Cardiac fibroblast (primary cell): Measurements from ENCODE around the gene OLIG1.

Source experiments
- DNase-seq, 2 donors: peaks; one replicate each; pipeline versions ENCODE4 v3.0.0 to v3.0.0-alpha.2; 2010; ENCODE audit warnings: low read depth in 2 of 2
- H3K4me3 ChIP-seq, 2 donors: replicated peaks in 1 of 2; 1 replicate in 1 of 2; 2 replicates in 1 of 2; pipeline ENCODE4 v1.5.1; 2011; ENCODE audit warnings: low read depth in 2 of 2, low read length in 2 of 2, mild to moderate bottlenecking in 2 of 2, moderate library complexity in 1 of 2
- TF ChIP-seq, protein P1 (sequence below): IDR thresholded peaks from one replicate; pipeline ENCODE4 v1.5.1; 2011; ENCODE audit warnings: low read depth, mild to moderate bottlenecking, low read length, inconsistent platforms

Gene OLIG1

DNA sequence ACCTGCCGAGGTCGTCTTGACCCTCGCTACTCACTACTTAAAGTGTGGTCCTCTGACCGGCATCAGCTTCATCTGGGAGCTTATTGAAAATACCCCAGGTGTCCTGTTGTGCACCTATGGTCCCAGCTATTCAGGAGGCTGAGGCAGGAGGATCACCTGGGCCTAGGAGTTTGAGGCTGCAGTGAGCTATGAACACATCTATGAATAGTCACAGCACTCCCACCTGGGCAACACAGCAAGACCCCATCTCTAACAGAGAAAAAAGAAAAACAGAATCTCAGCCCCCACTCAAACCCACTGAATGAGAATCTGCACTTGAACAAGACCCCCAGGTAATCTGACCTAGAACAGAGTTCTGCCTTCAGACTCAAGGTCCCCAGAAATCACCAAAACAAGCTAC is 8.7 kb upstream of the OLIG1 start:
- H3K4me3 ChIP-seq, result no peak overlapping the region
- DNase-seq, result no peak
- TF ChIP-seq, protein P1, sequence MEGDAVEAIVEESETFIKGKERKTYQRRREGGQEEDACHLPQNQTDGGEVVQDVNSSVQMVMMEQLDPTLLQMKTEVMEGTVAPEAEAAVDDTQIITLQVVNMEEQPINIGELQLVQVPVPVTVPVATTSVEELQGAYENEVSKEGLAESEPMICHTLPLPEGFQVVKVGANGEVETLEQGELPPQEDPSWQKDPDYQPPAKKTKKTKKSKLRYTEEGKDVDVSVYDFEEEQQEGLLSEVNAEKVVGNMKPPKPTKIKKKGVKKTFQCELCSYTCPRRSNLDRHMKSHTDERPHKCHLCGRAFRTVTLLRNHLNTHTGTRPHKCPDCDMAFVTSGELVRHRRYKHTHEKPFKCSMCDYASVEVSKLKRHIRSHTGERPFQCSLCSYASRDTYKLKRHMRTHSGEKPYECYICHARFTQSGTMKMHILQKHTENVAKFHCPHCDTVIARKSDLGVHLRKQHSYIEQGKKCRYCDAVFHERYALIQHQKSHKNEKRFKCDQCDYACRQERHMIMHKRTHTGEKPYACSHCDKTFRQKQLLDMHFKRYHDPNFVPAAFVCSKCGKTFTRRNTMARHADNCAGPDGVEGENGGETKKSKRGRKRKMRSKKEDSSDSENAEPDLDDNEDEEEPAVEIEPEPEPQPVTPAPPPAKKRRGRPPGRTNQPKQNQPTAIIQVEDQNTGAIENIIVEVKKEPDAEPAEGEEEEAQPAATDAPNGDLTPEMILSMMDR, result no peak

DNA sequence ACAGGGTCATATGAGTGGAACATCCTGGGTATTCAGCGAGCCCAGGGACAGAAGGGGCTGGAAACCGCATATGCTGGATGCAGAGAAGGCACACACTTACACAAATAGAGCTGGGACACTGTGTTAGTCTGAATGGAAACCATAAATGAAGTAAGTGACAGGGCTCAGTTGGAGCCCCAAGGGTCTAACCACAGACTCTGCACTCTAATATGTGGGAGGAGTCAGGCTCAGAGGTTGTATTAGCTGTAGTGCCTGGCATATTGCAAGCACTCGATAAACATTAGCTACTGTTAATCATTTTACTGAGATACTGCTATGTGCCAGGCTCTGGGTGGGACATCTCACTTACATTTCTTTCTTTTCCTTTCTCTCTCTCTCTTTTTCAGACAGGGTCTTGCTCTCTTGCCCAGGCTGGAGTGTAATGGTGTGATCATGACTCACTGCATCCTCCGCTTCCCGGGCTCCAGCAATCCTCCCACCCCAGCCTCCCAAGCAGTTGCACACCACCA is 6.5 kb upstream of the OLIG1 start:
- H3K4me3 ChIP-seq, result no peak overlapping the region

DNA sequence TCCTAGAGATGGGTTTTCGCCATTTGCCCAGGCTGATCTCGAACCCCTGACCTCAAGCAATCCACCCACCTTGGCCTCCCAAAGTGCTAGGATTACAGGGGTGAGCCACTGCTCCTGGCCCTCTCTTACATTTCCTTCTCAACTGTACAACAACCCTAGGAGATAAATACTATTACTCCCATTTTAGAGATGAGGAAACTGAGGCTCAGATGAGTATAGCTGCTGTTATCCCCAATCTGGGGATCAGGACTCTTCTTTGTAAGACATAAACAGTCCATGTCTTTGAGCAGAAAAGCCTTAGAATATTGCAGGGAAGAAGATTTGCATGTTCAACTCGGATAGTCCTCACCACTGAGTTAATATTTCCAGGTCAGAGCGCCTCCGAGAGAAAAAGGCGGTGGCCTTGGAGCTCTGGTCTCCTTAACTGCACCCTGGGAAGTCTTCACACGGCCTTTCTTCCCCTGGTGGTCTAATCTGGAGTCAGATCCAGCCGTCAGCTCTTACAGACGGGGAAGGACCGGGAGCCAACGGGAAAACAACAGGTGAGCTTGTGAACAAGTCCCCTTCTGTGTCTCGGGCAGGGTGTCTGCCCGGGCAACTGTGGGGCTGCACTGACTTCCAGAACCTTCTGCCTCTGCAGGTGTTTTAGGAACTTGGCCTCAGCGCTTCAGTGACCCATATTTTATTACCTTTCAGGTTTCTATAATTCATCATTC is 5.9 kb upstream of the OLIG1 start:
- DNase-seq, result no peak
- no peak overlapping the region for H3K4me3 ChIP-seq
- TF ChIP-seq, protein P1, result no peak

More for the DNA sequence above, 6.5 kb upstream of the OLIG1 start:
- TF ChIP-seq, protein P1, result no peak
- no peak for DNase-seq

DNA sequence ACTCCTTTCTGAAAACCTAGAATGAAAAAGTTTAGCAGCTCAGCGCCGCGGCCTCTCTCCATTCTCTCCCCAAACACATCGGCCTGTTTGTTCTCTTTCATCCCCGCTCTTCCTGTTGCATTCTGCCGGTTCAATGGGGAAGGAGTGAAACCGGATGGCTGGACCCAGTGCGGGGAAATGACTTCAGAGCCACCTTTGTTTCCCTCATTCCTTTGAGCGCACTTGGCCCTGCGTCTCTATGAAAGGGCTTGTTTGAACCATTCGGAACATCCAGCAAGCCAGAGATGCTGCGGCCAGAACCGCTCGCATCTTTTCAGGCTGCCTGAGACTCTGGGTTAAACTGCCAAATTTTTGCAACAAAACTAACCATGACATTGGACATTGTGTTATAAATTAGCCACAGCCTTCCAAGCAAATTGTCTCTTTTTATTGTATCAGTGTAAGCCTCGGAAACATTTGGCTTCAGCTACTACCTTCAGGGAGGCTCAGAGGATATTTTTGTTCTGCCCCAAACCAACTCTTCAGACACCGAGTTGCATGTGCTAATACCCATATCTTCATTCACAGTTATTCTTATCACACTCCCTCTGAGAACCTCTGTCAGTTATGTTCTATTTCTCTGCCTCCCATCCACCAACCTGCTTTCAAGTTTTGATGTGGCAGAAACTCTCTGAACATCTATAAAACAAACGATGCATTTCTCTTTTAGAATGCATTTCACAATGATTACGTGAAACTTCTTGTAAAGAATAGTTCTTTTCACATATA is 5.1 kb upstream of the OLIG1 start:
- TF ChIP-seq, protein P1, result no peak
- H3K4me3 ChIP-seq, result no peak overlapping the region
- no peak for DNase-seq

DNA sequence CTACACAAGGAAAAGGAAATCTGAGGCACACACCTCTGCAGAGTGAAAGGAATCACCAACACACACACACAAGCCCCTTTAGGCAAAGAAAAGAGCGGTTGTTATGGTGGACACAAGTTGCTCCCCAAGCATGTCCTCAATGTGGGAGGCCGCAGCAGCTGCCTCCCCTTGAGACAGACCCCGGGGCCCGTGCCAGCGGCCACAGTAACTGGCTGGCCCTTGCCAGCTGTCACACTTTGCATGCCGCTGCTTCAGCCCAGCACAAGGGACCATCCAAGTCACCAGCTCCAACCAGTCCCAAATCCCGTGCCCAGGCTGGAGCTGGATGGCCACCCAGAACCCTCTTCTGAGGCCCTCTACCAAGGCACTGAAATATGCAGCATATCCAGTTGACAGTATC is 2.9 kb upstream of the OLIG1 start:
- DNase-seq, result no peak
- H3K4me3 ChIP-seq, result no peak overlapping the region
- TF ChIP-seq, protein P1, result no peak

DNA sequence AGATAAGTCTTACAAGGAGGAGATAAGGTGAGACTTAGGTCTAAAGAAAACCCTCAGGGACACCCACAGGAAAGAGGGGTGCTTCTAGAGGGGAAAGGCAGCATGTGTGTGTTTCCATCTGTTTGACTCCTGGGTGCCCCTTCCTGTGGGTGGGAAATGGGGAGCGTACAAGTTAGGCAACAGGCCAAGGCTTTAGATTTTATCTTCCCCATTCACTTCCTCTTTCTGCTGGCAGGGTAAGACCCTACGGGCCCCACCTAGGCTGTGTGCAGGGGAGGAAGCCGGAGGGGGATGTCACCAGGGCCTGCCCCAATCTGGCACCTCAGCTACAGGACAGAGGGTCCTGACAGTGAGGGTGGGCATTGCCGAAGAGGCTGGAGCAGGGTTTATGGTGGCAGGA is 2.5 kb upstream of the OLIG1 start:
- no peak overlapping the region for H3K4me3 ChIP-seq
- DNase-seq, result no peak
- TF ChIP-seq, protein P1, result no peak
